ENCODE measurements around the gene BICRAL.
"Not testable (repeated sequence)": the region's sequence is repeated elsewhere in the genome, so short reads cannot be mapped to it uniquely, and the experiment has no call there.

The BICRAL gene

GRCh38 chr6:42795651-42796050 lies 13.8 kb downstream of the BICRAL start:
- TF ChIP-seq CTCF (conservative IDR thresholded peaks at IDR 0.05; ENCODE audit: low read depth, low read length): no peak
- no peak overlapping the region for H2AFZ ChIP-seq (ENCODE audit: low read depth)
- H4K20me1 ChIP-seq (ENCODE audit: insufficient read depth): no peaks in the 10 kb centered on the region
- H3K79me2 ChIP-seq (ENCODE audit: insufficient read depth, low read depth): no peaks in the 10 kb centered on the region
- peaks cover 2% of the 10 kb centered on the region for H3K4me1 ChIP-seq (ENCODE audit: low read depth, poor library complexity, severe bottlenecking)
- H3K4me2 ChIP-seq: no peak overlapping the region
- H3K27me3 ChIP-seq (ENCODE audit: insufficient read depth, low read depth): no peaks in the 10 kb centered on the region
- H3K4me3 ChIP-seq (IDR thresholded peaks at IDR 0.05; ENCODE audit: insufficient read depth, low read depth, low read length): no peak overlapping the region
- H3K27ac ChIP-seq: no peak overlapping the region
- H3K9ac ChIP-seq: no peak overlapping the region
- H3K36me3 ChIP-seq (ENCODE audit: insufficient read depth): no peaks in the 10 kb centered on the region

GRCh38 chr6:42796171-42796570 lies 14.3 kb downstream of the BICRAL start:
- Histone ChIP-seq H3K9ac (no peak overlapping the region), H3K4me2 (no peak overlapping the region), H2AFZ (ENCODE audit: low read depth) (no peak overlapping the region), H3K79me2 (ENCODE audit: insufficient read depth, low read depth) (no peaks in the 10 kb centered on the region), H3K36me3 (ENCODE audit: insufficient read depth) (no peaks in the 10 kb centered on the region), H3K27me3 (ENCODE audit: insufficient read depth, low read depth) (no peaks in the 10 kb centered on the region), H4K20me1 (ENCODE audit: insufficient read depth) (no peaks in the 10 kb centered on the region), H3K4me1 (ENCODE audit: low read depth, poor library complexity, severe bottlenecking) (no peaks in the 10 kb centered on the region), H3K27ac (no peak overlapping the region), H3K4me3 (IDR thresholded peaks at IDR 0.05; ENCODE audit: insufficient read depth, low read depth, low read length) (no peak overlapping the region)
- no peak for TF ChIP-seq CTCF (conservative IDR thresholded peaks at IDR 0.05; ENCODE audit: low read depth, low read length)

GRCh38 chr6:42797696-42798095 lies 15.8 kb downstream of the BICRAL start:
- H4K20me1 ChIP-seq (ENCODE audit: insufficient read depth); H3K27me3 ChIP-seq (ENCODE audit: insufficient read depth, low read depth); H3K9ac ChIP-seq; H3K4me2 ChIP-seq; H3K4me3 ChIP-seq (IDR thresholded peaks at IDR 0.05; ENCODE audit: insufficient read depth, low read depth, low read length); H3K36me3 ChIP-seq (ENCODE audit: insufficient read depth); H3K79me2 ChIP-seq (ENCODE audit: insufficient read depth, low read depth); H2AFZ ChIP-seq (ENCODE audit: low read depth); H3K27ac ChIP-seq; H3K4me1 ChIP-seq (ENCODE audit: low read depth, poor library complexity, severe bottlenecking): not testable (repeated sequence)

GRCh38 chr6:42805297-42805861 lies 23.5 kb downstream of the BICRAL start:
- Histone ChIP-seq H3K79me2 (ENCODE audit: insufficient read depth, low read depth) (no peaks in the 10 kb centered on the region), H3K36me3 (ENCODE audit: insufficient read depth) (no peaks in the 10 kb centered on the region), H3K9ac (no peak overlapping the region), H4K20me1 (ENCODE audit: insufficient read depth) (no peaks in the 10 kb centered on the region), H3K27ac (no peak overlapping the region), H3K27me3 (ENCODE audit: insufficient read depth, low read depth) (no peaks in the 10 kb centered on the region), H2AFZ (ENCODE audit: low read depth) (no peak overlapping the region), H3K4me2 (no peak overlapping the region), H3K4me3 (IDR thresholded peaks at IDR 0.05; ENCODE audit: insufficient read depth, low read depth, low read length) (no peak overlapping the region), H3K4me1 (ENCODE audit: low read depth, poor library complexity, severe bottlenecking) (no peaks in the 10 kb centered on the region)
- TF ChIP-seq CTCF (conservative IDR thresholded peaks at IDR 0.05; ENCODE audit: low read depth, low read length): no peak

- H3K27me3 ChIP-seq (ENCODE audit: insufficient read depth, low read depth); H2AFZ ChIP-seq (ENCODE audit: low read depth); H3K4me2 ChIP-seq; H3K9ac ChIP-seq; H3K27ac ChIP-seq; H3K79me2 ChIP-seq (ENCODE audit: insufficient read depth, low read depth); H4K20me1 ChIP-seq (ENCODE audit: insufficient read depth); H3K4me1 ChIP-seq (ENCODE audit: low read depth, poor library complexity, severe bottlenecking); H3K4me3 ChIP-seq (IDR thresholded peaks at IDR 0.05; ENCODE audit: insufficient read depth, low read depth, low read length); H3K36me3 ChIP-seq (ENCODE audit: insufficient read depth): not testable (repeated sequence)
These were observed 24.5 kb downstream of the BICRAL start for GRCh38 chr6:42806359-42806758.

Measured in KMS-11 (cell line).